Cerebellar nuclear complex (tissue), 1 donor: Measurements from ENCODE around the gene DNAJB8.

Experiments
- DNase-seq, 2 experiments: peaks; one replicate each; lab custom pipeline; 2025; lab: John Stamatoyannopoulos, UW

The DNAJB8 gene

DNA sequence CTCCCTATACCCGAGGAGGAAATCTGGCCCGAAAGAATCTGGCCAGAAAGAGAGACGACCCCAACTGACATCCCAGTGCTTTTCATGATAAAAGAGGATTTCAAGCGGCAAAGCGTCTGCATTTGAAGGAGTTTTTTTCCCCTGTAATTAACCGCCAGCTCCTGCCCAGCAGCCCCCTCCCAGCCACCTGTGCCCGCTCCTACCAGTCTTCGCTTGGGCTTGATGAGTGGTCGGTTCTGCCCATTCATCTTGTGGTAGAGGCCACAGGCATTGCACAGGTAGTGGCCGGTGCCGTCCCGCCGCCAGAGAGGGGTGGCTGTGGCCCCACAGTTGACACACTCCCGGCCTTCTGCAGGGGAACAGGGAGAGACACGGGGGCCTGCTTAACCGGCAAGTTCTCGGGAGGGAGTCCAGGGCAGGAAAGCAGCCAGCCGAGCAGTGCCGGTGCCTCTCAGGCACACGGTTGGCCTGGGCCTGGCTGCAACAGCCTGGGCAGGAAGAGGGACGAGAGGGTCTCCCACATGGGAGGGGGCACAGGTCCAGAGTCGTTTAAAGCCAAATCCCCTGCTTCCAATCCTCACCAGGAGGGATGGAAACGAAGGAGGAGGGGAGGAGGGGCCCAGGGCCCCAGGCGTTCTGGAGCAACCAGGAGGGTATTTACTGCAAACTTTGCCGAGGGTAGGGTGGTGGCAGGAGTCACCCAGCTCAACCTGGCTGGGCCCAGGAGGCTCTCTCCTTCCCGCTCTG lies 17.1 kb upstream of the DNAJB8 start:
- no peak for DNase-seq

- DNase-seq: no peak
Measured at GRCh38 chr3:128482666-128483656, 16.3 kb upstream of the DNAJB8 start.

DNA sequence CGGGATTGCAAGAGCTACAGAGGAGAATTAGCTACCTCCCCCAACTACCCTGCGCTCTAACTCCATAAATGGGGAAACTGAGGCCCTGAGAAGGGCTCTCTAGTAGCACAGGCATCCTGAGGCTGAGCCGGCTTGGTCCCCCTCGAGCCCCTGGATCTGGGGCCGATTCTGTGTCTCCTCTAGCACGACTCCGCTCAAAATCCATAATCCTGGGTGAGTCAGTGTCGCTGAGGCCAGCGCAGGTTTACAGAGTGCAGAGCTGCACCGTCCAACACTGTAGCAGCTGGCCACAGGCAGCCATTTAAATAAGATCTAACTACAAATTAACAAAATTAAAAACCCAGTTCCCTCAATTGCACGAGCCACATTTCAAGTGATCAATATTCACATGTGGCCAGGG lies 15.5 kb upstream of the DNAJB8 start:
- no peak for DNase-seq

GRCh38 chr3:128481438-128481942 lies 14.8 kb upstream of the DNAJB8 start:
- no peak for DNase-seq

DNA sequence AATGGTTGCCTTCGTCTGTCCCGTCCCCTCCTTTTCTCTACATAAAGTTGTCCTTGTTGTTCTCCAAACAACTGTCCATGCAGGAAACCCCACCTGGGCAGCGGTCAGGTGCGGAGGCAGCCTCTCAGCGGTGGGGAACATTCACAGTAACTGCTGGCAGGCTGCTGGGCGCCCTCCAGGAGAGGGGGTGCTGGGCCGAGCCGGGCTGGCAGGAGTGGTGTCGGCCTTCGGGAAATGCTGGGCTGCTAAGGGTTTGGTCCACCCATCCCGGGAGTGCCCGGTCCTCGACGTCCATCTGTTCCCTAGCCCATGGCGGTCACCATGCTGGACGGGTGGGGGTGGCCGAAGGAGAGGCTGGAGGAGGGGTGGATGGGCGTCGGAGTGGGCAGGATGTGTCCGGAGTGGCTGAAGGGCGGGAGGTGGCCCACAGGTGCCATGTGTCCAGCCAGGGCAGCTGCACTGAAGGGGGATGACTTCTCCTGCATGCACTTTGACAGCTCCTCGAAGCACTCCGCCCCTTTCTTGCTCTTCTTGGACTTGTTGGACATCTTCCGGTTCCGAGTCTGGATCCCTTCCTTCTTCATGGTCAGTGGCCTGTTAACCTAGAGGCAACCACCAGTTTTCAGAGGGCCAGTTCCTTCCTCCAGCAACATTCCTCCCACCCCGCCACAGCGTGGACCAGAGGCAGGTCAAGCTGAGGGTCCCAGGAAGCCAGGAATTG lies 14.2 kb upstream of the DNAJB8 start:
- DNase-seq: no peak

GRCh38 chr3:128480278-128480677 lies 13.6 kb upstream of the DNAJB8 start:
- DNase-seq: no peak

GRCh38 chr3:128479558-128480086 lies 12.9 kb upstream of the DNAJB8 start:
- DNase-seq: no peak

DNA sequence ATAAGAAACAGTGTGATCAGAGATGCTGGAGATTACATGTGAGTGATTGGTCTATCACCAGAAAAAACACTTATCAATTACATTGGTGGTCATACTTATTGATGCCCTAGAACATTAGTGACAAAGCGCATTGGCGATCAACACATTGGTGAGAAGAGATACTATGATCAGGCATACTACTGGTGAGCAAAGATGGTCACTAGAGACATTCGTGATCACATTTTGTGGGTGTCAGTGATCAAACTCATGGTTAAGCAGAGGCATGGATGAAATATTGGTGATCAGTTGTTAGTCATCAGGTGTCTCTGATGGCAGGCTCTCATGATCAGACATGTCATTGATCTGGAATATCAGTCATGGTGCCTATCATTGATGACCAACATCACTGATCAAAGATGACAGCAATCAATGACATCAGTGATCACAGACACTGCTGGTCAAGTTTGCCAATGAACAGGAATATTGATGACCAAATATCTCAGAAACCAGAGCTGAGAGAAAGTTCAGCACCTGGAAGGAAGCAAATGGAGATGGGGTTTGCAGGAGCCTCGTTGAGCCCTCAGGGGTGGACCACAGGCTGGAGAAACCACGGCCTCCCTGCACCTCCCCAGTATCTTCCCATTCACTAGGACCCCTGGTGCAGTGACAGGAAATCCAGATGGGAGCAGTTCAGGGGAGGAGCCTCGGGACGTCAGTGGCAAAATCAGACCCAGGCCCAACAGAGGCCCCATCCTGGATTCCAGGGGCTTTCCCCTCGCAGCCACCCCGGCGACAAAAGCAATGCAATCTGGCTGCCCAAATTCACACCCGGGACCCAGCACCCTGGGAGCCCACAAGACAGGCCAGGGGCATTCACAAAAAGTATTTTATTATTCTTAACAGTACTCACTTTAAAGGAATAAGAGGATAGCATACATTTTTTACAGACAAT lies 12.2 kb upstream of the DNAJB8 start:
- no peak for DNase-seq

DNA sequence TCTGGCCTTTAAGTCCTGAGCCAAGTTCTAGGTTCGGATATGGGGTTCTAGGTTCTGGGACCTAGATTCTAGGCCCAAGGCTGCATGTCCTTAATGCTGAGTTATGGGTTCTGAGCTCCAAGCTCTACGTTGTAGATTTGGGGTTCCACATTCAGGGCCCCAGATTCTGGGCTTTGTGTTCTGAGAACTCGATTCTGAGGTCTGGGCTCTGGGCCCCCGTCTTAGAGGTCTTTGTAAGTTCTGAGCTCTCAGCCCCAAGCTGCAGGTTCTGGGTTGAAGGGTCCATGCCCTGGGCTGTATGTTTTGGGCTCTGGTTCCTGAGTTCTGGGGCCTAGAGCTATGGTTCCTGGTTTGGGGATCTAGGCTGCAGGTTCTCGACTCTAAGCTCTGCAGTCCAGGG lies 10.0 kb upstream of the DNAJB8 start:
- no peak for DNase-seq

DNA sequence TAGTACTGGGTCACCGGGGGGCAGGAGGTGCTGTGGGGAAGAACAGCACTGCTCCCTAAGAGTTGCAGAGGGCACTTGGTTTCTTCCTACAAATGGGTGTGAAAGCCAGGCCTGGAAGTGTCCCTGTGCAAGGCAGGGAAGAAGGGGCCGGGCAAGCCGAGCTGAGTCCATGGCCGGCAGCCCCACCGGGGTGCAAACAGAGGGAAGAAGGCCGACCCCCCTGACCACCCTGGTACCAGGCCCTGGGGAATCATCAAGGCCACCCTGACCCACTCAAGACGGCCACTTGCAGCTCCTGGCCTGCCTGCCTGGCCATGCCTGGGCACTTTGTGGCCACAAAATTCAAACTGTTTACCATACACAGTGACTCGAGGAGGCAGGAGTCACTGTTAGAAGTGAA lies 8.7 kb upstream of the DNAJB8 start:
- DNase-seq: no peak

GRCh38 chr3:128473737-128474136 lies 7.0 kb upstream of the DNAJB8 start:
- DNase-seq: no peak

- no peak for DNase-seq
Measured at GRCh38 chr3:128473180-128473519, 6.5 kb upstream of the DNAJB8 start.

DNA sequence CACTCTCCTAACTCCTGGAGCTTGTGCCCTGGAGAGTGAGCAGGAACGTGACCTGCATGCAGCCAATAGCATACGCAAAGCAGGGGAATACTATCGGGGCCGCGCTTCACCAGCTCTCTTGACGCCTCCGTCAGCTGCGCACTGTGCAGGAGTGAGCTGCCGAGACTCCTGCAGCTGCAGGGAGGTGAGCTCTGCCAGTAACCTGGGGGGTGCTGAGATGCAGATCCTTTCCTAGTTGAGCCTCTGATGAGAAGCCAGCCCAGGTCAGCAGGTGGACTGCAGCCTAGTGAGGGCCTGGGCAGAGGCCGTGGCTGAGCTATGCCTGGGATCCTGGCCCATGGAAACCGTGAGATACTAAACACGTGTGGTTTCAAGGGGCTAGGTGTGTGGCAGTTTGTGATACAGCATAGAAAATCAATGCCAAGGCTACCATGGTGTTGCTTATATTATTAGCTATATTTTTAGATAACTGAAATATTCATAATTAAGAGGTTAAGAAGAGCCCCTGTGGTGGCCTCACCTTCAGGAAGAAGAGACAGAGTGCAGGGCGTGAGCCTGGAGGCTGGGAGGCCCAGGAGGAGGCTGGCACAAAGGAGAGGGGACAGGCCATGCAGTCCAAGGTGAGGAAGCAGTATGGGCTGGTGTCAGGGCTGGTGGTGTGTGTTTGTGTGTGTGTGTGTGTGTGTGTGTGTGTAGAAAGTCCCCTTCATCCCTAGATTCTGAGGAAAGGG lies 5.9 kb upstream of the DNAJB8 start:
- no peak for DNase-seq

- no peak for DNase-seq
Measured at GRCh38 chr3:128471720-128472119, 5.0 kb upstream of the DNAJB8 start.

- DNase-seq: no peak
Measured at GRCh38 chr3:128471110-128471509, 4.4 kb upstream of the DNAJB8 start.

GRCh38 chr3:128470134-128470899 lies 3.6 kb upstream of the DNAJB8 start:
- no peak for DNase-seq

DNA sequence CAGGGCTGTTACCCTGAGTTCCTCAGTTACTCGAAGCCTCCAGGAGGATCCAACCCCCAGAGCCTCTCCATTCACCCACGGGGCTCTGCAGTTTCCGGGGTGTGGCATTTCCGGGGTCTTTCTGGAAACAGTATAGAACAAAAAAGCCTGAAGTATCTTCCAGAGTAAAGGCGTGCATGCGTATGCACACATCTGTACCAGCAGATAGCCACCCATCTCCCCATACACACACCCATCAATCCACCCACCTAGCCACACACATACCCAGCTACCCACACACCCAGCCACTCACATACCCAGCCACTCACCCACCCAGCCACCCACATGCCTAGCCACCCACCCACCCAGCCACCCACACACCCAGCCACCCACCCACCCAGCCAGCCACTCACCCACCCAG lies 2.9 kb upstream of the DNAJB8 start:
- no peak for DNase-seq

- DNase-seq: no peak
Measured at GRCh38 chr3:128468791-128469527, 2.3 kb upstream of the DNAJB8 start.

GRCh38 chr3:128468285-128468790 lies 1.6 kb upstream of the DNAJB8 start:
- DNase-seq: no peak
